NT2/D1 (cell line): ENCODE measurements around the gene CENPS.
"Not testable (repeated sequence)": the region's sequence is repeated elsewhere in the genome, so short reads cannot be mapped to it uniquely, and the experiment has no call there.

Experiments used
- DNase-seq: peaks from one replicate; pipeline ENCODE4 v3.0.0-alpha.2; 2011; ENCODE audit warnings: low read depth, low spot score
- H3K27me3 ChIP-seq: 2 replicates; pipeline ENCODE4 v1.6.0; 2011; ENCODE audit warnings: mild to moderate bottlenecking; ENCODE audit not compliant: insufficient read length, insufficient read depth
- H3K36me3 ChIP-seq: 2 replicates; pipeline ENCODE4 v1.6.1; 2011; ENCODE audit warnings: mild to moderate bottlenecking, low read length, mixed read lengths; ENCODE audit not compliant: insufficient read depth, insufficient read length
- H3K4me1 ChIP-seq: 2 replicates; pipeline ENCODE4 v1.5.1; 2011; ENCODE audit not compliant: insufficient read depth, insufficient read length
- H3K4me3 ChIP-seq: 2 replicates; pipeline ENCODE4 v1.5.1; 2011; ENCODE audit warnings: low read depth; ENCODE audit not compliant: insufficient read length
- H3K9ac ChIP-seq: 2 replicates; pipeline ENCODE4 v1.6.0; 2011; ENCODE audit warnings: low read depth; ENCODE audit not compliant: insufficient read length
- H3K9me3 ChIP-seq: 2 replicates; pipeline ENCODE4 v1.5.1; 2011; ENCODE audit warnings: mild to moderate bottlenecking, low read length; ENCODE audit not compliant: insufficient read depth
- SUZ12 ChIP-seq: IDR thresholded peaks from 2 replicates; pipeline ENCODE4 v1.6.1; 2011; ENCODE audit not compliant: insufficient read length, insufficient read depth; ENCODE audit errors: extremely low read depth
- YY1 ChIP-seq: IDR thresholded peaks from 2 replicates; pipeline ENCODE4 v1.6.1; 2011; ENCODE audit not compliant: insufficient read length, insufficient read depth
- ZNF274 ChIP-seq: IDR thresholded peaks from 2 replicates; pipeline ENCODE4 v1.6.1; 2011; ENCODE audit warnings: mild to moderate bottlenecking, low read depth, low read length

Gene CENPS

GRCh38 chr1:10472220-10473144 is 42.2 kb downstream of the CENPS start, which contains the start of gene DFFA:
Gene DFFA (minus strand): TSS chr1:10472529. CDS start chr1:10472458, 71 bp downstream.
- Histone ChIP-seq H3K4me3 (peak within 1 kb of the TSS; percentile 84), H3K36me3 (peaks cover 31% of the 10 kb centered on the region), H3K9me3 (no peaks in the 10 kb centered on the region), H3K4me1 (no peaks in the 10 kb centered on the region), H3K27me3 (no peaks in the 10 kb centered on the region), H3K9ac (peak within 1 kb of the TSS; percentile 88)
- TF ChIP-seq SUZ12: no peak
- no peak for TF ChIP-seq ZNF274
- TF ChIP-seq YY1: no peak
- DNase-seq: peak; percentile 92

GRCh38 chr1:10473145-10473765 is 43.0 kb downstream of the CENPS start:
- DNase-seq: no peak
- Histone ChIP-seq H3K27me3 (no peaks in the 10 kb centered on the region), H3K4me3 (no peak overlapping the region), H3K36me3 (peaks cover 24% of the 10 kb centered on the region), H3K9me3 (no peaks in the 10 kb centered on the region), H3K4me1 (no peaks in the 10 kb centered on the region), H3K9ac (no peak overlapping the region)
- TF ChIP-seq SUZ12: no peak
- no peak for TF ChIP-seq ZNF274
- no peak for TF ChIP-seq YY1

- not testable (repeated sequence) for H3K4me3 ChIP-seq, H3K4me1 ChIP-seq, DNase-seq, H3K9ac ChIP-seq, H3K9me3 ChIP-seq, H3K27me3 ChIP-seq
- peaks cover 16% of the 10 kb centered on the region for H3K36me3 ChIP-seq
These were observed 44.0 kb downstream of the CENPS start for GRCh38 chr1:10474309-10474612.

GRCh38 chr1:10474613-10475507 is 44.6 kb downstream of the CENPS start, which contains the start of gene PEX14:
Gene PEX14 (plus strand): TSS chr1:10474950. CDS start chr1:10474967, 17 bp downstream.
- TF ChIP-seq ZNF274 (no peak), YY1 (peak; percentile 82)
- DNase-seq: peak; percentile 71
- H3K27me3 ChIP-seq: no peaks in the 10 kb centered on the region
- H3K36me3 ChIP-seq: peaks cover 17% of the 10 kb centered on the region
- peak within 1 kb of the TSS; percentile 86 for H3K4me3 ChIP-seq
- H3K9me3 ChIP-seq: no peaks in the 10 kb centered on the region
- peak within 1 kb of the TSS; percentile 95 for H3K9ac ChIP-seq
- H3K4me1 ChIP-seq: no peaks in the 10 kb centered on the region

- peak overlapping the region; percentile 95 for H3K9ac ChIP-seq
- DNase-seq: no peak
- H3K4me3 ChIP-seq: peak overlapping the region; percentile 86
- no peak for TF ChIP-seq YY1
- TF ChIP-seq SUZ12: no peak
- TF ChIP-seq ZNF274: no peak
- H3K9me3 ChIP-seq: no peaks in the 10 kb centered on the region
- no peaks in the 10 kb centered on the region for H3K4me1 ChIP-seq
- H3K27me3 ChIP-seq: no peaks in the 10 kb centered on the region
- peaks cover 13% of the 10 kb centered on the region for H3K36me3 ChIP-seq
These were observed 45.3 kb downstream of the CENPS start for GRCh38 chr1:10475510-10475909.

GRCh38 chr1:10479296-10479695 is 49.1 kb downstream of the CENPS start:
- Histone ChIP-seq H3K4me1 (no peaks in the 10 kb centered on the region), H3K27me3 (no peaks in the 10 kb centered on the region), H3K4me3 (no peak overlapping the region), H3K9ac (no peak overlapping the region), H3K36me3 (peaks cover 10% of the 10 kb centered on the region), H3K9me3 (no peaks in the 10 kb centered on the region)
- DNase-seq: no peak
- TF ChIP-seq ZNF274 (no peak), SUZ12 (no peak), YY1 (no peak)

GRCh38 chr1:10480614-10481013 is 50.4 kb downstream of the CENPS start:
- Histone ChIP-seq H3K36me3 (peaks cover 10% of the 10 kb centered on the region), H3K4me3 (no peak overlapping the region), H3K9ac (no peak overlapping the region), H3K9me3 (no peaks in the 10 kb centered on the region), H3K27me3 (no peaks in the 10 kb centered on the region), H3K4me1 (no peaks in the 10 kb centered on the region)
- no peak for DNase-seq
- TF ChIP-seq SUZ12 (no peak), ZNF274 (no peak), YY1 (no peak)
